Neural progenitor cell (in vitro differentiated cells): ENCODE measurements around the gene APCDD1L. TPM values are rescaled to one million over a fixed set of nuclear protein-coding genes. Genes with fewer than 3 reads are reported as not detected.

ENCODE experiments used
- DNase-seq: peaks from one replicate; pipeline ENCODE4 v3.0.0-alpha.2; 2016; ENCODE audit warnings: low spot score
- H2AFZ ChIP-seq: fragments of 200-600 bp; sonication (generic); replicated peaks from 2 replicates; pipeline ENCODE4 v1.6.1; 2016; ENCODE audit warnings: antibody characterized with exemption
- H3F3A ChIP-seq: fragments of 200-600 bp; sonication (generic); 2 replicates; pipeline ENCODE4 v1.6.1; 2016; ENCODE audit warnings: antibody characterized with exemption, low read depth
- H3K27ac ChIP-seq: fragments of 200-600 bp; sonication (generic); 2 replicates; pipeline ENCODE4 v1.5.1; 2016; ENCODE audit warnings: mild to moderate bottlenecking
- H3K27me3 ChIP-seq: fragments of 200-600 bp; sonication (generic); 2 replicates; pipeline ENCODE4 v1.6.1; 2016; ENCODE audit warnings: mild to moderate bottlenecking, moderate library complexity
- H3K36me3 ChIP-seq: fragments of 200-600 bp; sonication (generic); 2 replicates; pipeline ENCODE4 v1.5.1; 2016
- H3K4me1 ChIP-seq: fragments of 200-600 bp; sonication (generic); 2 replicates; pipeline ENCODE4 v1.6.1; 2016; ENCODE audit warnings: mixed run types
- H3K4me2 ChIP-seq: fragments of 200-600 bp; sonication (generic); 2 replicates; pipeline ENCODE4 v1.6.1; 2016
- H3K4me3 ChIP-seq: fragments of 200-600 bp; sonication (generic); 2 replicates; pipeline ENCODE4 v1.5.1; 2016
- H3K79me2 ChIP-seq: fragments of 200-600 bp; sonication (generic); 2 replicates; pipeline ENCODE4 v1.6.1; 2016; ENCODE audit warnings: low read depth
- H3K9ac ChIP-seq: fragments of 200-600 bp; sonication (generic); 2 replicates; pipeline ENCODE4 v1.6.1; 2016
- H3K9me3 ChIP-seq: fragments of 200-600 bp; sonication (generic); 2 replicates; pipeline ENCODE4 v1.5.1; 2016; ENCODE audit warnings: low read depth
- H4K20me1 ChIP-seq: fragments of 200-600 bp; sonication (generic); 2 replicates; pipeline ENCODE4 v1.6.1; 2016; ENCODE audit warnings: low read depth
- H3K27ac Mint-ChIP-seq: 3 replicates; pipeline ENCODE4 v1.8.0; 2021; ENCODE audit warnings: mixed read lengths
- H3K27me3 Mint-ChIP-seq: 2 replicates; pipeline ENCODE4 v1.8.0; 2022; ENCODE audit warnings: low read depth, mild to moderate bottlenecking, inconsistent platforms, moderate library complexity, mixed read lengths; ENCODE audit not compliant: insufficient read depth
- H3K36me3 Mint-ChIP-seq: 3 replicates; pipeline ENCODE4 v1.8.0; 2021; ENCODE audit warnings: mixed read lengths
- H3K4me1 Mint-ChIP-seq: 3 replicates; pipeline ENCODE4 v1.8.0; 2021; ENCODE audit warnings: mixed read lengths
- H3K4me3 Mint-ChIP-seq: 3 replicates; pipeline ENCODE4 v1.8.0; 2021; ENCODE audit warnings: mild to moderate bottlenecking, moderate library complexity, mixed read lengths
- H3K9me3 Mint-ChIP-seq: 3 replicates; pipeline ENCODE4 v1.8.0; 2020; ENCODE audit warnings: mixed read lengths
- CTCF ChIP-seq: fragments of 200-600 bp; sonication (generic); IDR thresholded peaks from 2 replicates; pipeline ENCODE4 v1.5.1; 2017; ENCODE audit warnings: antibody characterized with exemption, mild to moderate bottlenecking
- EZH2 ChIP-seq: fragments of 200-600 bp; sonication (generic); IDR thresholded peaks from 2 replicates; pipeline ENCODE4 v1.6.1; 2017; ENCODE audit warnings: antibody characterized with exemption, mild to moderate bottlenecking, moderate library complexity
- EZH2phosphoT487 ChIP-seq: fragments of 200-600 bp; sonication (generic); IDR thresholded peaks from 2 replicates; pipeline ENCODE4 v1.6.1; 2017; ENCODE audit warnings: antibody characterized with exemption
- total RNA-seq: library from RNA; depleted of rRNA; stranded (reverse); fragments of >200 nt; gene quantifications from 2 replicates; pipeline ENCODE4 v1.2.3, GENCODE V29; 2015; ENCODE audit warnings: low replicate concordance

APCDD1L gene
- total RNA-seq, 1 donor from 2014 or later = not detected

DNA sequence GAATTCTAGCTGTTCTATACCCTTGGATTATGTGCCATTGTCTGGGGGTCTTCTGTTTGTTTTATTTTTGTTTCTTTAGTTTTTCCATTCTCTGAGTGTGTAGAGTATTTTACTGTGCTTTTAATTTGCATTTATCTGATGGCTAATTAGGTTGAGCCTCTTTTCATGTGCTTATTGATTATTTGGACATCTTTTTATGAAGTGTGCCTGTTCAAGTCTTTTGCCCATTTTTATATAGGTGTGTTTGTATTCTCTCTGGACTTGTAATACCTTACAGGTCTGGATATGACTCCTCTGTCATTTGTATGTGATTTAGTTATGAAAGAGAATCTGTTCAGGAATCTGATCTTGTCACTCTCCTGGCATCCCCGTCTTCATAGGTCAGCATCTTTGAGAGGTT, 22.6 kb upstream of the APCDD1L start:
- no peaks in the 10 kb centered on the region for H4K20me1 ChIP-seq
- H3K9me3 ChIP-seq = peaks cover 6% of the 10 kb centered on the region
- H3K9ac ChIP-seq = no peak overlapping the region
- no peak overlapping the region for H3K27ac Mint-ChIP-seq
- no peak overlapping the region for H2AFZ ChIP-seq
- no peaks in the 10 kb centered on the region for H3K4me1 Mint-ChIP-seq
- no peaks in the 10 kb centered on the region for H3F3A ChIP-seq
- no peak overlapping the region for H3K4me2 ChIP-seq
- H3K27ac ChIP-seq = no peak overlapping the region
- DNase-seq = no peak
- no peaks in the 10 kb centered on the region for H3K36me3 ChIP-seq
- H3K79me2 ChIP-seq = no peaks in the 10 kb centered on the region
- TF ChIP-seq CTCF (no peak), EZH2phosphoT487 (no peak), EZH2 (no peak)
- H3K36me3 Mint-ChIP-seq = no peaks in the 10 kb centered on the region
- no peak overlapping the region for H3K4me3 Mint-ChIP-seq
- peaks cover 9% of the 10 kb centered on the region for H3K9me3 Mint-ChIP-seq
- no peaks in the 10 kb centered on the region for H3K4me1 ChIP-seq
- peaks cover 5% of the 10 kb centered on the region for H3K27me3 Mint-ChIP-seq
- no peak overlapping the region for H3K4me3 ChIP-seq
- H3K27me3 ChIP-seq = no peaks in the 10 kb centered on the region

- no peaks in the 10 kb centered on the region for H3F3A ChIP-seq
- no peak overlapping the region for H2AFZ ChIP-seq
- Mint-ChIP-seq H3K27me3 (peaks cover 5% of the 10 kb centered on the region), H3K9me3 (peaks cover 22% of the 10 kb centered on the region), H3K27ac (no peak overlapping the region), H3K36me3 (no peaks in the 10 kb centered on the region), H3K4me3 (no peak overlapping the region), H3K4me1 (no peaks in the 10 kb centered on the region)
- H3K4me1 ChIP-seq = no peaks in the 10 kb centered on the region
- no peak overlapping the region for H3K27ac ChIP-seq
- no peak overlapping the region for H3K4me3 ChIP-seq
- no peak overlapping the region for H3K4me2 ChIP-seq
- H3K27me3 ChIP-seq = no peaks in the 10 kb centered on the region
- no peaks in the 10 kb centered on the region for H3K36me3 ChIP-seq
- TF ChIP-seq EZH2phosphoT487 (no peak), CTCF (no peak)
- no peaks in the 10 kb centered on the region for H4K20me1 ChIP-seq
- H3K9ac ChIP-seq = no peak overlapping the region
- no peak for DNase-seq
- H3K79me2 ChIP-seq = no peaks in the 10 kb centered on the region
- peaks cover 12% of the 10 kb centered on the region for H3K9me3 ChIP-seq
Measured at GRCh38 chr20:58536289-58536688, 21.1 kb upstream of the APCDD1L start.

GRCh38 chr20:58531657-58532056, 16.5 kb upstream of the APCDD1L start:
- Histone ChIP-seq H3K79me2 (no peaks in the 10 kb centered on the region), H3K4me1 (no peaks in the 10 kb centered on the region), H4K20me1 (no peaks in the 10 kb centered on the region), H3K4me2 (no peak overlapping the region), H3K4me3 (no peak overlapping the region), H3K36me3 (peaks cover 4% of the 10 kb centered on the region), H3K9me3 (peaks cover 27% of the 10 kb centered on the region), H3K27me3 (no peaks in the 10 kb centered on the region), H2AFZ (no peak overlapping the region), H3F3A (no peaks in the 10 kb centered on the region), H3K9ac (no peak overlapping the region), H3K27ac (no peak overlapping the region)
- no peak overlapping the region for H3K4me3 Mint-ChIP-seq
- no peaks in the 10 kb centered on the region for H3K4me1 Mint-ChIP-seq
- DNase-seq = no peak
- peaks cover 42% of the 10 kb centered on the region for H3K9me3 Mint-ChIP-seq
- H3K36me3 Mint-ChIP-seq = no peaks in the 10 kb centered on the region
- no peak overlapping the region for H3K27ac Mint-ChIP-seq
- TF ChIP-seq CTCF = no peak
- TF ChIP-seq EZH2phosphoT487 = no peak
- no peak for TF ChIP-seq EZH2
- H3K27me3 Mint-ChIP-seq = peaks cover 4% of the 10 kb centered on the region

DNA sequence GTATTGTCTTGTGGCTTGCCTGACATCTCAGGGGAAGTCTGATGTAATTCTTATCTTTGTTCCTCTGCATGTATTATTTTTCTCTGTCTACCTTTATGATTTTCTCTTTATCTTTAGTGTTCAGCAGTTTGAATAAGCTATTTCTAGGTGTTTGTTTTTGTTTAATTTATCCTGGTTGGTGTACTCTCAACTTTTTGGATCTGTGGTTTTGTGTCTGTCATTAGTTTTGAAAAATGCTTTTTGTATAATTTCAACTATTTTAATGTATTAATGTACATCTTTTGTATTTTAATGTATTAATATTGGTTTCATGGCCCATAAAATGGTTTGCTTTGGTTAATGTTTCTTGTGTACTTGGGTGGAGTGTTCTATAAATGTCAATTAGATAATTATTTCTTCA, 15.9 kb upstream of the APCDD1L start:
- Mint-ChIP-seq H3K27me3 (no peaks in the 10 kb centered on the region), H3K27ac (no peak overlapping the region), H3K4me1 (no peaks in the 10 kb centered on the region), H3K4me3 (no peak overlapping the region), H3K9me3 (peaks cover 45% of the 10 kb centered on the region), H3K36me3 (no peaks in the 10 kb centered on the region)
- Histone ChIP-seq H2AFZ (no peak overlapping the region), H3K27me3 (no peaks in the 10 kb centered on the region), H4K20me1 (no peaks in the 10 kb centered on the region), H3K4me1 (no peaks in the 10 kb centered on the region), H3K9me3 (peaks cover 32% of the 10 kb centered on the region), H3K9ac (no peak overlapping the region), H3K79me2 (no peaks in the 10 kb centered on the region), H3K36me3 (peaks cover 8% of the 10 kb centered on the region), H3K4me2 (no peak overlapping the region), H3F3A (no peaks in the 10 kb centered on the region), H3K4me3 (no peak overlapping the region), H3K27ac (no peak overlapping the region)
- TF ChIP-seq EZH2 = no peak
- DNase-seq = no peak
